Left ventricle myocardium inferior (tissue), 1 donor: ENCODE data around the gene ERAP2. TPM values are rescaled to one million over a fixed set of nuclear protein-coding genes. Genes with fewer than 3 reads are reported as not detected.

Source experiments
- DNase-seq: peaks from one replicate; pipeline ENCODE4 v3.0.0-alpha.2; 2020
- H3K27ac ChIP-seq: fragments of 200-600 bp; replicated peaks from 2 replicates; pipeline ENCODE4 v1.8.0; 2021
- H3K27me3 ChIP-seq: fragments of 200-600 bp; 2 replicates; pipeline ENCODE4 v1.8.0; 2021; ENCODE audit warnings: low read depth
- H3K36me3 ChIP-seq: fragments of 200-600 bp; 2 replicates; pipeline ENCODE4 v1.8.0; 2021
- H3K4me1 ChIP-seq: fragments of 200-600 bp; 2 replicates; pipeline ENCODE4 v1.8.0; 2021
- H3K4me3 ChIP-seq: fragments of 200-600 bp; 2 replicates; pipeline ENCODE4 v1.8.0; 2021; ENCODE audit warnings: mild to moderate bottlenecking, moderate library complexity
- H3K9me3 ChIP-seq: fragments of 200-600 bp; replicated peaks from 2 replicates; pipeline ENCODE4 v1.8.0; 2021
- intact Hi-C: fragments of 100-400 bp; cut with micrococcal nuclease; formaldehyde crosslinking; loops from one replicate; pipeline ENCODE4 v1.11.0; 2022
- total RNA-seq: library from RNA; stranded (reverse); fragmentation: NEBNext Ultra II Directional; extraction: Animal tissue kit (Norgen Biotek cat#: 25700); gene quantifications from one replicate; pipeline ENCODE4 v1.2.1, GENCODE V29; 2021
- TF ChIP-seq, protein P1 (sequence below): fragments of 200-600 bp; IDR thresholded peaks from 2 replicates; pipeline ENCODE4 v1.8.0; 2021; ENCODE audit warnings: antibody characterized with exemption, mild to moderate bottlenecking, borderline replicate concordance
- donor health status: DM: no; HTN: yes; CAD: no; lungs with severe emphysema.

ERAP2 gene
- total RNA-seq, 1 donor from 2014 or later, result 6.7 TPM

DNA sequence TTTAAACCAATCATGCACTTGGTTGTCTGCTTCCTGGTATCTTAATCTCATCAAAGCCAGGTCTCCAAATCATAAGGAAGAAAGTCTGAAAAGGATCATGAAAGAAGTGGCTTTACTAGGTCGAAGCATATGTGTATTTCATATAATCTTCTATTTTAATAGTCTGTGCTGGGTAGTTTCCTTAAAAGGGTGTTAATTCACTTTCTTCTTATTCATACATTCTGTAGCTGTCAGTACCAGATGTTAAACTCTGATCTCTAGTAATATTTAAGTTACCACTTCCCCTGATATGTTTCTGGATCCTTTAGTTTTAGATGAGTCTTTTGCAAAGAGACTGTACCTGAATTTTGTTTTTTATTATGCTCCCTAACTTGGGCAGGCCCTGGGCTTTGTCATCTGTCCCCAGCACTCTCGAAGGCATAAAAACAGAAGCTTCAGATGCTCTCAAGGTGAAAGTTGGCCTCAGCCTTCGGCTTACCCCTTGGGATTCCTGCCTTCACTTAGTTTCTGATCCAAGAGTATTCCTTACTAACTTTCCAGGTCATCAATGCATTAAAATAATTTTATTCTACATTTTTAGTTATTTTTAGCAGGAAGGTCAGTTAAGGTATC lies 44.5 kb downstream of the ERAP2 start:
- TF ChIP-seq, protein P1, sequence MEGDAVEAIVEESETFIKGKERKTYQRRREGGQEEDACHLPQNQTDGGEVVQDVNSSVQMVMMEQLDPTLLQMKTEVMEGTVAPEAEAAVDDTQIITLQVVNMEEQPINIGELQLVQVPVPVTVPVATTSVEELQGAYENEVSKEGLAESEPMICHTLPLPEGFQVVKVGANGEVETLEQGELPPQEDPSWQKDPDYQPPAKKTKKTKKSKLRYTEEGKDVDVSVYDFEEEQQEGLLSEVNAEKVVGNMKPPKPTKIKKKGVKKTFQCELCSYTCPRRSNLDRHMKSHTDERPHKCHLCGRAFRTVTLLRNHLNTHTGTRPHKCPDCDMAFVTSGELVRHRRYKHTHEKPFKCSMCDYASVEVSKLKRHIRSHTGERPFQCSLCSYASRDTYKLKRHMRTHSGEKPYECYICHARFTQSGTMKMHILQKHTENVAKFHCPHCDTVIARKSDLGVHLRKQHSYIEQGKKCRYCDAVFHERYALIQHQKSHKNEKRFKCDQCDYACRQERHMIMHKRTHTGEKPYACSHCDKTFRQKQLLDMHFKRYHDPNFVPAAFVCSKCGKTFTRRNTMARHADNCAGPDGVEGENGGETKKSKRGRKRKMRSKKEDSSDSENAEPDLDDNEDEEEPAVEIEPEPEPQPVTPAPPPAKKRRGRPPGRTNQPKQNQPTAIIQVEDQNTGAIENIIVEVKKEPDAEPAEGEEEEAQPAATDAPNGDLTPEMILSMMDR, result no peak
- Histone ChIP-seq H3K27ac (peak overlapping the region; percentile 25), H3K9me3 (no peaks in the 10 kb centered on the region), H3K36me3 (peaks cover 39% of the 10 kb centered on the region), H3K4me3 (no peak overlapping the region), H3K27me3 (no peaks in the 10 kb centered on the region), H3K4me1 (peaks cover 5% of the 10 kb centered on the region)
- intact Hi-C loops, result no loop called here
- no peak for DNase-seq

DNA sequence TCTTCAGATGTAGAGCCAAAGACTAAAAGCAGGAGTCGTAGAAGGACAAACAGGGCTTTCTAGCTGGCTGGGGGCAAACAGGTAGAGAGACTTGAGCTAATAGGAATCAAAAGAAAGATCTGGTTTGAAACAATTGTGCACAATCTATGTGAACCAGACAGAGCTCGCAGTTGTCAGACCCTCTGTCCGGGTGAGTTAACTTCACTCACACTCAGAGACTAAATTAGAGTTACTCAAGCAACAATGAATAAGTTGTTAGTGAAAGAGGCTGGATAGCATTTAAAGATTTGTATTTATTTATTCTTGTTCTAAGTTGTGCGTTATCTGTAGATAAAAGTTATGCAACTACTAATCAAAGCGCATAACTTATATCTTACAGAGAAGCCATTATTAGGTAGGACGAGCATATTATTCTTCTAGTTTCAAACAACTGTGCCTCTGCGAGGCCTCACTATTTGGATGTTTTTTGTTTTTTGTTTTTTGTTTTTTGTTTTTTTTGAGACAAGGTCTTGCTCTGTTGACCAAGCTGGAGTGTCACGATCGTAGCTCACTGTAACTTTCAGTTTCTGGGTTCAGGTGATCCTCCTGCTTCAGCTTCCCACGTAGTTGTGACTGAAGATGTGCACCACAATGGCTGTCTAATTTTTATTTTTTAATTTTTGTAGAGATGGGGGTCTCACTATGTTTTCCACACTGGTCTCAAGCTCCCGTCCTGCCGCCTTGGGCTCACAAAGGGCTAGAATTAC lies 46.4 kb downstream of the ERAP2 start:
- Histone ChIP-seq H3K9me3 (no peaks in the 10 kb centered on the region), H3K27me3 (no peaks in the 10 kb centered on the region), H3K4me3 (no peak overlapping the region), H3K27ac (peak overlapping the region; percentile 25), H3K4me1 (peaks cover 5% of the 10 kb centered on the region), H3K36me3 (peaks cover 21% of the 10 kb centered on the region)
- intact Hi-C loops, result no loop called here
- TF ChIP-seq, protein P1, result no peak
- DNase-seq, result no peak

DNA sequence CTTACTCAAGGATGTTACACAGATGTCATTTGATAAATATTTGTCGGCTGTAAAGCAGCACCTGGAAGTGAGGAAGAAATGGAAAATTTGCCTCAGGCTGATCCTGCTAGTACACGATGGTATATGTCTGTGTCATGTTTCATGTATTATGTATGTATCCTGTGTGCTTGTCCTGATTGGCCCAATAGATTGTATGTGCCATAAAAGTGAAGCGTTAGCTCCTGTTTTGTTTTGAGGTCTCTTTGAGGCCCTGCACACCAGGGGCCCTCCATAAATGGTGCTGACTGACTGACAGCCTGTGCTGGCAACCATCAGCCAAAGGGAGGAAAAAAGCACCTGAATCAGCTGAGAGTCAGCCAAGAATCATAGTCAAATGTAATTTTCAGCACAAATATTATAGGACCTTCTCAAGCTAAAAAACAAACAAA lies 47.7 kb downstream of the ERAP2 start:
- Histone ChIP-seq H3K4me3 (no peak overlapping the region), H3K27me3 (no peaks in the 10 kb centered on the region), H3K36me3 (peaks cover 10% of the 10 kb centered on the region), H3K27ac (peak overlapping the region; percentile 17), H3K4me1 (peaks cover 13% of the 10 kb centered on the region), H3K9me3 (no peaks in the 10 kb centered on the region)
- DNase-seq, result no peak
- intact Hi-C loops, result no loop called here
- TF ChIP-seq, protein P1, result no peak

DNA sequence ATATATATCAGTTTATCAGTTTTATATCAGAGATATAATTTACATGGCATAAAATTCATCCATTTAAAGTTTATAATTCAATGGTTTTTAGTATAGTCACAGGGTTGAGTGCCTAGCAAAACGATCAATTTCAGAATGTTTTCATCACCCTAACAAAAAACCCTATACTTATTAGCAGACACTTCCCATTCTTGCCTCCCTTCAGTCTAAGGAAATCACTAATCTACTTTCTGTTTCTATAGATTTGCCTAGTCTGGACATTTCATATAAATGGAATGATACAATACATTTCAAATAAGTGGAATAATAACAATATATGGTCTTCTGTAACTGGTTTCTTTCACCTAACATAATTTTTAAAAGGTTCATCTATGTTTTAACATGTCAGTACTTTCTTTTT lies 50.0 kb downstream of the ERAP2 start:
- intact Hi-C loops, result no loop called here
- no peak for DNase-seq
- Histone ChIP-seq H3K27ac (no peak overlapping the region), H3K4me3 (no peak overlapping the region), H3K27me3 (no peaks in the 10 kb centered on the region), H3K36me3 (no peaks in the 10 kb centered on the region), H3K4me1 (peaks cover 30% of the 10 kb centered on the region), H3K9me3 (no peaks in the 10 kb centered on the region)
- TF ChIP-seq, protein P1, result no peak

DNA sequence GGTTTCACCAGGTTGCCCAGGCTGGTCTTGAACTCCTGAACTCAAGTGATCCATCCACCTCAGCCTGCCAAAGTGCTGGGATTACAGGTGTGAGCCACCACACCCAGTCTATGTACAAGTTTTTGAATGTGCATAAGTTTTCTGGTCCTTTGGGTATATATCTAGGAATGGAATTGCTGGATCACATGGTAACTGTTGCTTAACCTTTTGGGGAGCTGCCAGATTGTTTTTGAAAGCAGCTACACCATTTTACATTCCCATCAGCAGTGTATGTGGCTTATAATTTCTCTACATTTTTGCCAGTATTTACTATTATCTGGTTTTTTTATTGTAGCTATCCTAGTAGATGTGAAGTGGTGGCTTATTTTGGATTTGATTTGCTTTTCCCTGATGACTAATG lies 50.7 kb downstream of the ERAP2 start:
- no peaks in the 10 kb centered on the region for H3K9me3 ChIP-seq
- no peak for DNase-seq
- H3K27me3 ChIP-seq, result no peaks in the 10 kb centered on the region
- H3K4me3 ChIP-seq, result no peak overlapping the region
- H3K36me3 ChIP-seq, result no peaks in the 10 kb centered on the region
- no peak overlapping the region for H3K27ac ChIP-seq
- intact Hi-C loops, result no loop called here
- TF ChIP-seq, protein P1, result no peak
- H3K4me1 ChIP-seq, result peaks cover 30% of the 10 kb centered on the region
